Stomach (tissue), 4 donors: ENCODE results near the gene ATP6V0D1.

ENCODE experiments used
- CTCF ChIP-seq, 7 experiments: fragments of 450-650 bp in 4 of 7; fragments of 200-600 bp in 3 of 7; sonication (generic) in 3 of 7; IDR thresholded peaks; one replicate each; pipeline ENCODE4 v1.5.1; 2016 to 2019; ENCODE audit warnings: antibody characterized with exemption in 7 of 7, control low read depth in 2 of 7, mild to moderate bottlenecking in 1 of 7
- EP300 ChIP-seq: sonication (generic); formaldehyde crosslinking; IDR thresholded peaks from one replicate; pipeline ENCODE4 v1.6.1; 2017; ENCODE audit warnings: antibody characterized with exemption
- POLR2A ChIP-seq, 4 donors: fragments of 450-650 bp; IDR thresholded peaks; one replicate each; pipeline ENCODE4 v1.6.1; 2016; ENCODE audit warnings: antibody characterized with exemption in 4 of 4, control low read depth in 2 of 4, mild to moderate bottlenecking in 1 of 4, moderate library complexity in 1 of 4
- POLR2AphosphoS5 ChIP-seq, 3 donors: sonication (generic); formaldehyde crosslinking; IDR thresholded peaks; one replicate each; pipeline ENCODE4 v1.6.1; 2016; ENCODE audit warnings: antibody characterized with exemption in 3 of 3

GRCh38 chr16:67399218-67399733, 81.7 kb downstream of the ATP6V0D1 start:
- peak in 5 of 7 experiments; percentile 66 to 73 (median 72) for TF ChIP-seq CTCF (IDR thresholded peaks at IDR 0.05)
- TF ChIP-seq POLR2AphosphoS5 (IDR thresholded peaks at IDR 0.05) = no peak
- TF ChIP-seq EP300 = no peak
- no peak for TF ChIP-seq POLR2A (IDR thresholded peaks at IDR 0.05)
